Measurements from ENCODE around the gene FAM118B. TPM values are rescaled to one million over a fixed set of nuclear protein-coding genes. Genes with fewer than 3 reads are reported as not detected.

FAM118B gene
- total RNA-seq, 2 donors from 2014 or later, result 16.0 to 16.3 TPM

DNA sequence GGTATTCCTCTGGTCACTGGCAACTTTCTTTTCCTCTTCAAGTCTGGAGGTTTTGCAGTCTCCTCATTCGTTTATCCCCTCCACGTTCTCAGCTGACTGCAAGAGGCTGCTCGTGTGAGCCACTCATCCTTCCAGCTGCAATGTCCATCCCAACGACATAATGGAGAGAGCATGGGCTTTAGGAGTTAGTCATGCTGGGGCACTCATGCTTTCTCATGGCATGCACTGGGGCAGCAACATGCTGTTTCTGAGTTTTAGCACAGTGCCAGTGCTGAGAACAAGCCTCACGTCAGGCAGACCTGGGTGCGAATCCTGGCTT lies 99.4 kb downstream of the FAM118B start:
- Histone ChIP-seq H3K27me3 (no peaks in the 10 kb centered on the region), H3K4me1 (peaks cover 0 to 10% of the 10 kb centered on the region in 2 donors), H3K36me3 (no peaks in the 10 kb centered on the region), H3K4me3 (no peak overlapping the region), H3K27ac (peak overlapping the region in 1 of 2 donors; percentile 2), H3K9me3 (no peaks in the 10 kb centered on the region)
- TF ChIP-seq, protein P1, sequence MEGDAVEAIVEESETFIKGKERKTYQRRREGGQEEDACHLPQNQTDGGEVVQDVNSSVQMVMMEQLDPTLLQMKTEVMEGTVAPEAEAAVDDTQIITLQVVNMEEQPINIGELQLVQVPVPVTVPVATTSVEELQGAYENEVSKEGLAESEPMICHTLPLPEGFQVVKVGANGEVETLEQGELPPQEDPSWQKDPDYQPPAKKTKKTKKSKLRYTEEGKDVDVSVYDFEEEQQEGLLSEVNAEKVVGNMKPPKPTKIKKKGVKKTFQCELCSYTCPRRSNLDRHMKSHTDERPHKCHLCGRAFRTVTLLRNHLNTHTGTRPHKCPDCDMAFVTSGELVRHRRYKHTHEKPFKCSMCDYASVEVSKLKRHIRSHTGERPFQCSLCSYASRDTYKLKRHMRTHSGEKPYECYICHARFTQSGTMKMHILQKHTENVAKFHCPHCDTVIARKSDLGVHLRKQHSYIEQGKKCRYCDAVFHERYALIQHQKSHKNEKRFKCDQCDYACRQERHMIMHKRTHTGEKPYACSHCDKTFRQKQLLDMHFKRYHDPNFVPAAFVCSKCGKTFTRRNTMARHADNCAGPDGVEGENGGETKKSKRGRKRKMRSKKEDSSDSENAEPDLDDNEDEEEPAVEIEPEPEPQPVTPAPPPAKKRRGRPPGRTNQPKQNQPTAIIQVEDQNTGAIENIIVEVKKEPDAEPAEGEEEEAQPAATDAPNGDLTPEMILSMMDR (IDR thresholded peaks at IDR 0.05), result no peak
- no peak for DNase-seq (ENCODE audit: low spot score)

- Histone ChIP-seq H3K4me1 (peaks cover 0 to 10% of the 10 kb centered on the region in 2 donors), H3K27ac (no peak overlapping the region), H3K9me3 (no peaks in the 10 kb centered on the region), H3K36me3 (no peaks in the 10 kb centered on the region), H3K27me3 (no peaks in the 10 kb centered on the region), H3K4me3 (no peak overlapping the region)
- DNase-seq (ENCODE audit: low spot score), result no peak
- TF ChIP-seq, protein P1 (IDR thresholded peaks at IDR 0.05), result no peak
Observed at GRCh38 chr11:126311401-126312291, 100.1 kb downstream of the FAM118B start.

Other genes starting within 250 kb of the FAM118B start
- 10 to 100 TPM; 17.6 to 21.9 TPM for gene CDON, start 148.9 kb upstream of the FAM118B start, total RNA-seq
- 10 to 100 TPM; 13.3 to 14.3 TPM for gene RPUSD4, start 132 bp upstream of the FAM118B start, total RNA-seq
- 10 to 100 TPM; 70.3 to 91.9 TPM for gene SRPRA, start 57.1 kb downstream of the FAM118B start, total RNA-seq
- gene FOXRED1, start 57.4 kb downstream of the FAM118B start, total RNA-seq, result 10 to 100 TPM; 19.1 to 26.6 TPM
- gene TIRAP, start 71.3 kb downstream of the FAM118B start, total RNA-seq, result 1 to 10 TPM; 6.3 to 7.4 TPM
- 10 to 100 TPM; 12.1 to 14.1 TPM for gene DCPS, start 92.3 kb downstream of the FAM118B start, total RNA-seq
- gene ST3GAL4, start 143.9 kb downstream of the FAM118B start, total RNA-seq, result 100 to 1,000 TPM in 1 of 2 donors, 10 to 100 TPM in 1; 67.5 to 103 TPM